Inflammatory macrophage treated with lipopolysaccharide for 4 hours (primary cell): ENCODE data around the gene TARS2.

Experiments used
- DNase-seq: peaks from one replicate; pipeline ENCODE4 v3.0.0-alpha.2; 2020

The TARS2 gene

DNA sequence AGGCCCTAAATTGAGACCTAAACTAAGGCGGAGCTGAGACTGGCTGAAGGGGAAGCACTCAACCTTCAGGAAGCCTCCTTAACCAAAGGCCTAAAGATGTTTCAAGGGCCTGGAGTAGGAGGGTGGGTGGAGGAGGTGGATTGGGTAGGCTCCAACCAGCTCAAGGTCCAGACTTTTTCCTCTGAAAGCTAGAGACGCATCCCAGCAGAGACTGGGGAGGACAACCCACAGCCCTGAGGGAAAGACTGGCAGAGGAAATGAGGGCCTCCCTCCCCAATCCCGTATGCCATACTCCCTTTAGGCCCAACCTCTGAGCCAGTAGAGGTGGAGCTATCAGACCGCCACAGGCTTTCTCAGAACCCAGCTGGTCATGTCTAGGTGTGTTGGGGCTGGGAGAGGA lies 21.8 kb downstream of the TARS2 start:
- no peak for DNase-seq

DNA sequence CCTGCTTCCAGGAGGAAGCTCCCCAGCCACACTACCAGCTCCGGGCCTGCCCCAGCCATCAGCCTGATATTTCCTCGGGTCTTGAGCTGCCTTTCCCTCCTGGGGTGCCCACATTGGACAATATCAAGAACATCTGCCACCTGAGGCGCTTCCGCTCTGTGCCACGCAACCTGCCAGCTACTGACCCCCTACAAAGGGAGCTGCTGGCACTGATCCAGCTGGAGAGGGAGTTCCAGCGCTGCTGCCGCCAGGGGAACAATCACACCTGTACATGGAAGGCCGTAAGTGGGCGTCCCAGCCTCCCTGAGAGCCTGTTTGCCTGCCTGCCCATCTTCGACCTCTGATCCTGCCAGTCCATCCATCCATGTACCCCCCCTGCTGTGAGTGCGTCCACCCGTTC lies 24.3 kb downstream of the TARS2 start:
- DNase-seq: no peak

DNA sequence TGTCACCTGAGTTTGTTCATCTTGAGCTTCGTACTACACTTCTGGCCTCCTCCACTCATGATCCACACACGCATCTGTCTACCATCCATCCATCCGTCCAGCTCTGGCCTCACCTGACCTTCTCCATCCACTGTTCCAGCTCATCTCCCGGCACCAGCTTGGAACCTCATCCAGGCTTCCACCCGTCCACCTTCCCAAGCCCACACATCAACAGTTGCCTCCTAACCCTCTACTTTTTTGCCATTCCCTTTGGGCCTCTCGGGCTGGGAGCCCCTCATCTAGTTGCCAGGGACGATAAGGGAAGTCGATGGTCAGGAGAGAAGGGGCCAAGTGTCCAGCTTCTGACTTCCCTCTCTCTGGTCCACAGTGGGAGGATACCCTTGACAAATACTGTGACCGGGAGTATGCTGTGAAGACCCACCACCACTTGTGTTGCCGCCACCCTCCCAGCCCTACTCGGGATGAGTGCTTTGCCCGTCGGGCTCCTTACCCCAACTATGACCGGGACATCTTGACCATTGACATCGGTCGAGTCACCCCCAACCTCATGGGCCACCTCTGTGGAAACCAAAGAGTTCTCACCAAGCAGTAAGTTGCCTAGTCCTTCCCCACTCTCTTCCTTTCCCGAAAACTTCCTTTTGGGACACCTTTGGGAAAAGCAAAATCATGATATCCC lies 24.9 kb downstream of the TARS2 start:
- DNase-seq: no peak

DNA sequence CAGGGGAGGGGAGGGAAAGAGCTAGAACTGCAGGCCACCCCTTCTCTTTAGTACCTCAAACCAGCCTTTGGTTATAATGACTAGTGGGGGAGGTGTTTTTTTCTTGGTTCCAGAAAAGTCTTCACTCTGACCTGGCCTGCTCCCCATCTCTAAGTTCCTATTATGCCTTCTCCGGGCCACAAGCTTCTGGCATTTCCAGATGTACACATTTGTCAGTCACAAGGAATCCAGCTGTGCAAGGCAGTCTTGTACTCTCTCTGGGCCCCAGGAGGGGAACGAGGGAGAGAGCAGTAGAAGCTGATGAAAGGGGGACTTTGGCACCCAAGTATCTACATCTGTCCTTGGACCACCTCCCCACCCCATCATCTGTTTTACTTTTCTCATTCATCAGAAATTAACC lies 25.6 kb downstream of the TARS2 start:
- DNase-seq: no peak

DNA sequence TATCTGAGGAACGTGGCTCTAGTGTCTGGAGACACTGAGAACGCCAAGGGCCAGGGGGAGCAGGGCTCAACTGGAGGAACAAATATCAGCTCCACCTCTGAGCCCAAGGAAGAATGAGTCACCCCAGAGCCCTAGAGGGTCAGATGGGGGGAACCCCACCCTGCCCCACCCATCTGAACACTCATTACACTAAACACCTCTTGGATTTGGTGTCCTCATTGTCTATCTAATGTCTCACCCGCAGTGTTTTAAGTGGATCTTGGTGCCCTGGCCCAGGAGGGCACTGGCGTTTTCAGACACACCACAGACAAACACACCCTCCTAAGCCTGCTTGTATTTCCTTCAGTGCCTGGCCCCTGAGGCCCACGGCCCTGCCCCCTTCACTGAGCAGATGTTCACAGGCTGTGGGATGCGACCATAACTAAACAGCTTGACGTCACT lies 26.2 kb downstream of the TARS2 start:
- DNase-seq: no peak

DNA sequence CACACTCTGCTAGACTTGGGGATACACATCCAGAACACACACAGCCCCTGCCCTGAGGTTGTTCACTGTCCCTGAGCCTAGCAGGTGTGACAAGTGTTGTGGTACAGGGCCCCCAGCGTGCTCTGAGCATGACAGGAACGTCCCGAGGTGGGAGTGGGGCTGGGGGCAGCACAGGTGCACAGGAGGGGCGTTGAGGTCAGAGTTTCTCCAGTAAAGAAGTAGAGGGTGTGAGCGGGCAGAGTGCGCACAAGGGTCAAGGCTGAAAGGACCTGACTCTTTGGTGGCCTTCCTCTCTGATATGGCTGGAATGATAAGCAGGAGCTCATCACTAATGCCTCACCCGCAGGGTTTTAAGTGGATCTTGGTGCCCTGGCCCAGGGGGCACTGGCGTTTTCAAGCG lies 27.0 kb downstream of the TARS2 start:
- DNase-seq: no peak

DNA sequence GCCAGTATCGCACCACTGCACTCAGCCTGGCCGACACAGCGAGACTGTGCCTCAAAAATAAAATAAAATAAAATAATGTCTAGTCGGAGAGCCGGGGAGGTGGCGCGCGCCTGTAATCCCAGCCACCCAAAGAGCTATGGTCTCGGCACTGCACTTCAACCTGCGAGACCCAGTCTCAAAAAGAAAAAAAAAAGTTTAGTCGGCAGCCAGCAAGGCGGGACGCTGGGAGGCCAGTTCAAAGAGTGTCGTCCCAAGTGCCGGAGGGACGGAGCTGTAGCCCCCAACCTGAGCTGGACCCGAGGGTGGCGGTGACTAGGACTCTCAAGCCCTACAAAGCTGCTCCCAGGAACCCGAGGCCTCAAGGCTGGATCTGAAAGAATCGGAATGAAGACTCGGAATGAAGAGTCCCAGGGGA lies 27.7 kb downstream of the TARS2 start:
- no peak for DNase-seq

DNA sequence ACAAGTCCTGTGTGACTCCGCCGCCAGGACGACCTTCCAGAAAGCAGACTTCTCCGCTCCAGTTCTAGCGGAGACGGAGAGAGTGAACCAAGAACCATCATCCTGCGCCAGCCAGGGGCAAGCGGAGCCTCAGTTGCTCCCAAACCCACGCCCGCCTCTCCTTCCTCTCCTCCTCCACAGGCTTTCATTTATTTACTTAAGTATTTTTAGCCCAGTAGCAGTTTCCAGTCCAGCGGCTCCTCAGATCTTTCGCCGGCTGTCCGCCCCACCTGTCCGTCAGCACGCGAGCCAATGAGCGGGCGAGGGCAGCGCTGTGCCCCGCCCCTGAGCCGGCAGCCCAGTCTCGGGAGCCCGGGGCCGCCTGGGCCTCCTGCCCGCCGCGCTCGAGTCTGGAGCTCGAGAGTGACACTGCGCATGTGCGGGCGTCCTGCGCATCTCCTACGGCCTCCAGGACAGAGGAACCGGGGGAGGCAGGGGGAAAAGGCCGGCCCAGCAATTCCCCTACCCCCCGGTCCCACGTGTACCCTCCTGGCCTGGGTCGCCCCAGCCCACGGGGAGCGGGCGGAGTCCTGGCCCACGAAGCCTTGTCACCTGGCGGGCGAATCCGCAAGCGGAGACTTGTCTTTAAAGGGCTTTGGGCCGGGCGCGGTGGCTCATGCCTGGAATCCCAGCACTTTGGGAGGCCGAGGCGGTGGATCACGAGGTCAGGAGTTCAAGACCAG lies 28.3 kb downstream of the TARS2 start, which contains the start of gene FALEC:
Gene FALEC (plus strand): TSS at position 425 of the 722 bp plus-strand sequence.
- peak; percentile 97 for DNase-seq

DNA sequence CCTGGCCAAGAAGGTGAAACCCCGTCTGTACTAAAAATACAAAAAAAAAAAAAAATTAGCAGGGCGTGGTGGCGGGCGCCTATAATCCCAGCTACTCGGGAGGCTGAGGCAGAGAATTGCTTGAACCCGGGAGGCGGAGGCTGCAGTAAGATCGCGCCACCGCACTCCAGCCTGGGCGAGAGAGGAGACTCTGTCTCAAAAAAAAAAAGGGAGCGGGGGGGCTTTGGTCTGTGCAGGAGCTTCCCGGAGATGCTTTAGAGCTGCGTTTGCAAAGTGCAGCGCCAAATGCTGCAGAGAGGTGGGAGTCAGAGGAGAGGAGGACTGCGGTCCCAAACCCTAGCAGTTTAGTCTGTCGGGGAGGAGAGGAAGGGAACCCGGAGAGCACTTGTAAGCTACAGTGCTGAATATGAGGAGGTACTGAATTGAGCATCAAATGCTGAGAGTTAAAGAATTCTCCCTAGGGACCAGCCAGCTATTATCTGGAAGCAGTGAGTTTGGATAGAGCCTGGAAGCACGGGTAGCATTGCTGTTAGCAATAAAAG lies 28.9 kb downstream of the TARS2 start:
- no peak for DNase-seq

DNA sequence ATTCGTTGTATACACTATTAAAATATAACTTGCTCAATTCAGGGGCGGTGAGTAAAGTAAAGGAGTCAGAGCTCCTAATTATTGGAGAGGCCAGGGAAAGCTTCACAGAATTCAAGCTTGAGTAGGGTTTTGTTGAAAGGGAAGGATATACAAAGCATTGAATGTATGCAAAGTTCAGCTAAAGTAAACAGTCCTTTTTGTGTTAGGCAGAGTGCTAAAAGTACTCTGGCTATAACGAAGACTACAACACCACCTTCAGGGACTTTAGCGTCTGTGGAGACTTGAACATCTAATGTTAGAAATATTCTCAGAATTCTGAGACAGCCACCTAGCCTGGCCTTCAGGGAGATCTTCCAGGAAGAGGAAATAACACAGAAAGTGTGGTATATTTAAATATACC lies 29.4 kb downstream of the TARS2 start:
- no peak for DNase-seq

DNA sequence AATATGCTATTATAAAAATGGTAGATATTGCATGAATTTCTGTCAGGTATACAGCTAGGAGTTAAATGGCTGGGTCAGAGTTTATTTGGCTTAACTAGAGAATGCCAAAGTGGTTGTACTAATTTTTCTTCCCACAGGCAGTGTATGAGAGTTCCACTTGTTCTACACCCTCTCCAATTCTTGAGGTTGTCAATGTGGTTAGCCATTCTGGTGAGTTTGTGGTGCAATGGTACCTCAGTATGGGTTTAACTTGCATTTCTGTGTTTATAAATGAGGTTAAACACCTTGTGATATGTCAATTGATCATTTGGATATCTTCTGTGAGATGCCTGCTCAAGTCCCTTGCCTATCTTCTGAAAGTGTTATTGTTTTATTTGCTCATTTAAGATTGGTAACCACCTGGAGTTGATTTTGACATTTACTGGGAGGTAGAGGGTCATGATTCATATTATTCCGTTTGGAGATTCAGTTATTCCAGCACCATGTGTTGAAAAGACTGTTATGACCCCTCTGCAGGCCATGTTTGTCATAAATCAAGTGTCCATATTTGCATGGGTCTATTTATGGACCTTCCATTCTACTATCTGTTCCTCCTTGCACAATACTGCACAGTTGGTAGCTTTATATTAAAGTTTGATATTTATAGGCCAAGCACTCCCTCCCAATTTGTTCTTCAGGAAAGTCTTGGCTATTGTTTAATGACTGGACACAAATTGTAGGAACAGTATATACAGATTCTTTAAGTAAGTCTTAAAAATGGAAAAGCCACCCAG lies 34.2 kb downstream of the TARS2 start:
- DNase-seq: no peak

DNA sequence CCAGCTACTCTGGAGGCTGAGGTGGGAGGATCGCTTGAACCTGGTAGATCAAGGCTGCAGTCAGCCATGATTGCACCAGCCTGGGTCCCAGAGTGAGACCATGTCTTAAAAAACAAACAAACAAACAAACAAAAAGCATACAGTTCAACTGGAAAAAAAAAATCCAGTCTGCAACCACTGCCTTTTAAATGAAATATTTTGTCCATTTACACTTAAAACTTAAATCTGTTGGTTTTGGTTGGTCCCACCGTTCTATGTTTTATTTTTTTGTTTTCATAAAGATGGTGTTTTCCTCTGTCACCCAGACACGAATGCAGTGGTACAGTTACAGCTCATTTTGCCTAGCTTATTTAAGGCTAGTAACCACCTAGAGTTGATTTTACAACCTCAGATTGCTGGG lies 38.1 kb downstream of the TARS2 start:
- DNase-seq: no peak

DNA sequence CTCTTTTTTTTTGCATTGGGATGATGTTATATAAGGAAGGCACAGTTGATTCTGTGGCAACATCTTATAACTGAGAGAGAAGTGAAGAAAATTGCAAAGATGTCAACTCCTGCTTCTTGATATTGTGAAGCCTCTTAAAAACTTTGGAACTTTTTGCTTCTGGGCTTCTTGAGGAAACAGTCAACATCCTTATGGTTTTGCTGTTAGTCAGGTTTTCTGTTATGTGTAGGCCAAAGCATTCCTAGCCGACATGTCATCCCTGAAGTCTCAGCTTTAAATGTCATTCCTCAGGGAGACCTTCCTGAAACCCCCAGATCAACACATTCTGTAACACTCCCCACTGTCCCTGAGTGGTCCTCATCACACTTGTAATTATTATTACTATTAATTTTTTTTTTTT lies 41.0 kb downstream of the TARS2 start:
- DNase-seq: no peak

DNA sequence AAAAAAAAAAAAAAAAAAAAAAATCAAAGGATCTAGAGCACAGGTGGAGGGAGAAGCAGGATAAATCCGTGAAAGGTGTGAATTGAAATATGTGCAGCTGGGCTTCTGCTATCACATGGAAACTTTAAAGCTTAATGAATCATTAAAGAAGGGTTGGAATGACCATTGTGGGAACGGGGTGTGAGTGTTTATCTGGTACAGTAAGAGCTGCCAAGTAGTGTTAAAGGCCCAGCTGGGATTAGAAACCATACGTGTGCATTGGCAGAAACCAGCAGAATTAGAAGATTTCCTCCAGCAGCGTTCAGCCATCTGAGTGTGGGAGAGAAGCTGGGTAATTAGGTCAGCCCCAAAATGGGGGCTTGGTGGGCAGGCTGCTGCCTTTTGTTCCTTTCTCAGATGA lies 41.8 kb downstream of the TARS2 start:
- DNase-seq: no peak

DNA sequence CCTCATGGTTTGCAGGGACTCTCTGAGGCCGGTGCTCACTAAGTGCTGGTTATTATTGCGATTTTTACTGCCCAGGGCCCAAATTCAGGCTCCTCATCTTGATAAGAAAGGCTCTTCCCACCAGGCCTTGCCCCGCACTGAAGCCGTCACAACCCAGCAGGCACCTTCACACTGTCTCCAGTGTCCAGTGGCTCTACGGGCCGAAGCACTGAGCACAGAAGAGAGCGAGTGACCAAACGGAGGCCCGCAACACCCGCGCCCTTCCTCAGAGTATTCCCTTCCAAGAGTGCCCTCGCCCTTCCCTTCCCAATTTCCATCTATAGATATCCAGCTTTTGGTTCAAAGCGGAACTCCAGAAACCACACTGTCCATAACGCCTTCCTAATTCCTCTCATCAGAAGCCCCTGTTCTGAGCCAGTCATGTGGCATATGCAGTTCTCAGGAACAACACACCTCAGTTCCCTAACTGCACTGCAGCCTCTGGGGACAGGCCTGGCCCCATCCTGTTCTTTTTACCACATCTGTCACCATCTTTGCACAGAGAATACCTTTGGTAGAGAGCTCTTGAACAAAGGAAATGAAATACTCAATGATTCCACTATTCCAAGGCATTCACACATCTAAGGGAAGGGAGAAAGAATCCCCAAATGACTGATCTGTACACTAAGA lies 43.4 kb downstream of the TARS2 start:
- no peak for DNase-seq

DNA sequence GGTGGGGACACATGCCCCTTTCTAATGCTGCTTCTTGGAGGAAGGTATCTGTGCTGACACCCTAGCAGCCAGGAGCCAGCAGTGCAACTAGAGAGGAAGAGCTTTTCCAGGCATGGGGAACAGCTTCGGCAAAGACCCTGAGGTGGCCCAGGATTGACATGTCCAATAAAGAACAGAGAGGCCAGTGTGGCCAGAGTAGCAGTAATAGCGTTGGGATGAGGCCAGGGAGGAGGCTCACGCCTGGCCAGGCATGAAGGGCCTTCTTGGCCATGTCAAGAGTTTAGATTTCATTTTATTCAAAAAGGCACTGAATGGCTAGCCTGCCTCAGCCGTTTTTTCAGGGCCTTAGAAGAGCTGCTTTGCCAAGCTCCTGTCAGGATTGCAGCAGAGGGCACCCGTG lies 45.6 kb downstream of the TARS2 start:
- no peak for DNase-seq

DNA sequence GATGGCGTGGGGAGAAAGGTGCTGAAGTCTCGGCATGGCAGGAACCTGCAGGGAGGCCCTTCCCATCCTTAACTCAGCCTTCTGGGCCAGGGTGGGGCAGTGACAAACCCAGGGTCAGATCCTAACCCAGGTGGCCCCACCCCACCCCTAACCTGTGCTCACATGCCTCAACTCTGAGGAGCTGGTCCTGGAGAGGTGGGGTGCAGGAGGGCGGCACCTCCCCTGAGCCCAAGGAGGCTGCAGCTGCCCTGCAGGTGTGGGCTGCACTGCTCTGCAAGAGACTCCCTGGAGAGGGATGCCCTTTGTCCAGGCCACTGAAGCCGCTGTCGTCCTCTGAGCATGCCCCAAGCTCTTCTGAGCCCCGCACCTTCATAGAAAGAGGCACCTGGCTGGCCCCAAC lies 46.8 kb downstream of the TARS2 start:
- no peak for DNase-seq

DNA sequence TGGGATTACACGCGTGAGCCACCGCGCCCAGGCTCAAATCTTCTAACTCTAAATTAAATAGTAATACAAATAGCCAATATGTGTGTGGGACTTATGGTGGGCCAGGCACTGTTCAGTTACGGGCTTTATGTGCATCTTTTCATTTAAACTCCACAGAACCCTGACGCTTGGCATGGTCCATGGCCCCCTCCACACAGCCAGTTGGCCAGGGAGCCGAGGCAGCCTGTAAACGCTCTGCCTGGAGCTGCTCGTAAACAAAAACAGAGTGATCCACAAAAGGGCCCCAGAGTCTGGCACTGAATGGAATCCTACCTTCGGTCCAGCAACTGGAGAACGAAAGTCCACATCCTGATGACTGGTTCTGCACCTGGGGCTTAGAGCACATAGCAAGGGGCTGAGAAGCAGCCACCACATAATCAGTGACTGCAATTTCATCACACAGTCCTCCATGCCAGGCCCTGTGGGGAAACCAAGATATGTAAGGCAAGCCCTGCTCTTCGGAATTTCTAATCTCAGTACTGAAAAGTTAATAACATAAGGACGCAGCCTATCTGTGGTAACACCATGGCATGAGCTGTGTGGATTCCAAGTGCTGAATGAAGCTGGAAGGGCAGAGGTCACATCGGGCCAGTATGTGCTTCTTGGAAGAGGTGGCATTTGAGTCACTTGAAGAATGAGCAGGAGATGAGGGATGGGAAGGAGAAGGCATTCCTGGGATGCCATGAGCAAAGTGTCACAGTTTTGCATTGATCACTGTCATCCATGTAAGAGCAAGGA lies 48.5 kb downstream of the TARS2 start:
- DNase-seq: no peak

DNA sequence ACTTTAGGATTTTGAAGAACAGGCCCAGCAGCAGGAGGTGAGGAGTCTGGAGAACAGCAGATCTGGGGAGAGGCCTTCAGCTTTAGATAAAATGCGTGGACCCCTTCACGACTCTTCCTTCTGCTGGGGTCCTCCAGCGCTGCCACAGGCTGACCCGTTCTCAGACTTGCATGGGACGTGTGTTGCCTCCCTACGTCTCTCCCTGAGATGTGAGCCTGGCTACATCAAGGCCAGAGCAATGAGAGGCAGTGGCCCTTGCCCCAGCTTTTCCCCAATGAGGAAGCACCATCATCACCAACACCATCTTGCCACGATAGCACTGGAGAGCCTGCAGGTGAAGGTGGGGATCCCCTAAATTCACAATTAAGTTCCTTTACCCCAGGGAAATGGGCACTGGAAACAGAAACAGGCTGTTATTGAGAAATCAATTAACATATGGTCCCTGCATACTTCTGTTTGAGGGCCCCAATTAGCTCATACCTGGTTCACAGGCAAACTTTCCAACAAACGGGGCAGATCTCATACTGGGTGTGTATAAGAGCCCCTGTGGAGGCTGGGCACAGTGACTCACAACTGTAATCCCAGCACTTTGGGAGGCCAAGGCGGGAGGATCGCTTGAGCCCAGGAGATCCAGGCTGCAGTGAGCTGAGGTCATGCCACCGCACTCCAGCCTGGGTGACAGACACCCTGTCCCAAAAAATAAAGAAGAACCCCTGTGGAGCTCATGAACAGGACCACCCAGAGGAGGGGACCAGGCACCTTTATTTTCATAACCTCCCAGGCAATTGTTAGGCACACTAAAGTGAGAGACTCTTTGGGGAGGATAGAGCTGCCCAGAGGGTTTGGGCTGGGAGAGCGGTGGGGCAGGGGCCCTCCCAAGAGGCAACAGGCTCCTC lies 49.9 kb downstream of the TARS2 start:
- no peak for DNase-seq

DNA sequence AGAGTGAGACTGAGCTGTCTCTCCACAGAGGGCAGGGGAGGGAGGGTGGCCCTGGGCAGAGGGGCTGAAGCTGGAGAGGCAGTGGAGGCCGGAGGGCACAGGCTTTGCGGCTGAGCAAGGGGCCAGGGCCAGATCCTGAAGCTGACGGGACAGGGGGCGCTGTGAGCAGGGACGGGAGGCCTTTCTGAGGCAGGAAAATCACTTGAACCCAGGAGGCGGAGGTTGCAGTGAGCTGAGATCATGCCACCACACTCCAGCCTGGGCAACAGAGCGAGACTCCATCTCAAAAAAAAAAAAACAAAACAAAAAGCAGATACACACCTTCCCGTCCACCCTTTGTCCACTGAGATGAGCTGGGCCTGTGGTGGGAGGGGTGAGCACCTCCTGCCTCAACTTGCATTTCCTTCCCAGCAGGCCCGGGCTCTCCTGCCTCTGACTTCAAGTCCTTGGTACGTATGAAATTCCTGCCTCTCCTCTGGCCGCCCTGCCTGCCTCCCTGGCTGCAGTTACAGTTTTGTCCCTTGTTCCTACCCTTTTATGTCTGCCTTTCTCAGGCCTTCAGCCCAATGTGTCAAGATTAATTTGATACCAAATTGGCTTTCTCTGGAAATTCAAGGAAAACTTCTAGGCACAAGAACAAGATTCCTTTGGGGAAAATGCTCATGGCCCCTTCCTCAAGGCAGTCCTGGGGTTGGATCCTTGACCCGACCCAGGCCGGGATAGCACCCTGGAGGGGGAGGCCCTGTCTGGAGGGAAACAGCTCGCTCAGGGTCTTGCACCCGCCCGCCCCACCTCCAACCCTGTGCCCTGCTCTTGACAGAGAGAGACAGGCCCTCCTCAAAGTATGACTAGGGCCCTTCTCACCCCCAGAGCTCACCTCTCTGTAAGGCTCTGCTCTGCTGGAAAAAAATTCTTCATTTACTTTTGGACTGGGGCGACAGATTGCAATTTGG lies 50.8 kb downstream of the TARS2 start:
- DNase-seq: no peak
